H9 (cell line): Measurements from ENCODE around the gene PEPD. TPM values are rescaled to one million over a fixed set of nuclear protein-coding genes. Genes with fewer than 3 reads are reported as not detected.

Experiments used
- DNase-seq: peaks from one replicate; pipeline ENCODE4 v3.0.0-alpha.2; 2017
- H2AFZ ChIP-seq: one replicate; pipeline ENCODE4 v1.6.1; 2013; ENCODE audit warnings: mild to moderate bottlenecking, low read length, control low read depth, moderate library complexity
- H2AK5ac ChIP-seq: 2 replicates; pipeline ENCODE4 v1.6.1; 2013; ENCODE audit warnings: low read length, control low read depth, mixed read lengths; ENCODE audit not compliant: insufficient read length
- H2BK120ac ChIP-seq: one replicate; pipeline ENCODE4 v1.6.1; 2013; ENCODE audit warnings: low read depth, mild to moderate bottlenecking, low read length, control low read depth, inconsistent platforms; ENCODE audit not compliant: poor library complexity, severe bottlenecking
- H2BK12ac ChIP-seq: 2 replicates; pipeline ENCODE4 v1.6.1; 2013; ENCODE audit warnings: low read length, control low read depth, mixed read lengths, low read depth; ENCODE audit not compliant: insufficient read length
- H2BK15ac ChIP-seq: 2 replicates; pipeline ENCODE4 v1.6.1; 2013; ENCODE audit warnings: low read depth, low read length, control low read depth
- H2BK20ac ChIP-seq: one replicate; pipeline ENCODE4 v1.6.1; 2013; ENCODE audit warnings: low read depth, mild to moderate bottlenecking, low read length, control low read depth, inconsistent platforms; ENCODE audit not compliant: poor library complexity, severe bottlenecking
- H2BK5ac ChIP-seq: 2 replicates; pipeline ENCODE4 v1.6.1; 2013; ENCODE audit warnings: low read length, control low read depth, mixed read lengths; ENCODE audit not compliant: insufficient read length
- H3K14ac ChIP-seq: 2 replicates; pipeline ENCODE4 v1.6.1; 2013; ENCODE audit warnings: low read length, control low read depth; ENCODE audit not compliant: insufficient read depth
- H3K18ac ChIP-seq: 2 replicates; pipeline ENCODE4 v1.6.1; 2013; ENCODE audit warnings: low read depth, mild to moderate bottlenecking, mixed read lengths, low read length, control low read depth; ENCODE audit not compliant: insufficient read length
- H3K23ac ChIP-seq: 2 replicates; pipeline ENCODE4 v1.6.1; 2013; ENCODE audit warnings: low read length, control low read depth, mixed read lengths, low read depth; ENCODE audit not compliant: insufficient read length
- H3K23me2 ChIP-seq: 2 replicates; pipeline ENCODE4 v1.6.1; 2013; ENCODE audit warnings: low read depth, mild to moderate bottlenecking, mixed read lengths, low read length, control low read depth; ENCODE audit not compliant: insufficient read length, poor library complexity, severe bottlenecking
- H3K27ac ChIP-seq: 2 replicates; pipeline ENCODE4 v1.5.1; 2013; ENCODE audit warnings: low read length, control low read depth, mixed read lengths, low read depth; ENCODE audit not compliant: insufficient read length
- H3K27me3 ChIP-seq: 2 replicates; pipeline ENCODE4 v1.6.1; 2013; ENCODE audit warnings: low read length, control low read depth, inconsistent platforms; ENCODE audit not compliant: insufficient read depth
- H3K4ac ChIP-seq: 2 replicates; pipeline ENCODE4 v1.6.1; 2013; ENCODE audit warnings: low read depth, mild to moderate bottlenecking, control low read depth, inconsistent platforms, low read length, moderate library complexity
- H3K4me1 ChIP-seq: 2 replicates; pipeline ENCODE4 v1.6.1; 2013; ENCODE audit warnings: low read length, control low read depth, inconsistent platforms; ENCODE audit not compliant: insufficient read depth
- H3K4me2 ChIP-seq: 2 replicates; pipeline ENCODE4 v1.6.1; 2013; ENCODE audit warnings: low read length, control low read depth, mixed read lengths; ENCODE audit not compliant: insufficient read length, insufficient read depth
- H3K56ac ChIP-seq: 2 replicates; pipeline ENCODE4 v1.6.1; 2013; ENCODE audit warnings: low read depth, mild to moderate bottlenecking, mixed read lengths, low read length, control low read depth; ENCODE audit not compliant: insufficient read length
- H3K79me1 ChIP-seq: 2 replicates; pipeline ENCODE4 v1.6.1; 2013; ENCODE audit warnings: low read depth, mild to moderate bottlenecking, moderate library complexity, low read length, control low read depth, inconsistent platforms; ENCODE audit not compliant: insufficient read depth, poor library complexity, severe bottlenecking
- H3K79me2 ChIP-seq: 2 replicates; pipeline ENCODE4 v1.6.1; 2013; ENCODE audit warnings: low read length, control low read depth, inconsistent platforms; ENCODE audit not compliant: insufficient read depth
- H3K9ac ChIP-seq: 2 replicates; pipeline ENCODE4 v1.6.1; 2013; ENCODE audit warnings: low read length, control low read depth, mixed read lengths; ENCODE audit not compliant: insufficient read length; ENCODE audit errors: extremely low read depth
- H3K9me3 ChIP-seq: one replicate; pipeline ENCODE4 v1.6.1; 2013; ENCODE audit warnings: low read depth, low read length, inconsistent platforms; ENCODE audit not compliant: control insufficient read depth
- H3T11ph ChIP-seq: one replicate; pipeline ENCODE4 v1.6.1; 2013; ENCODE audit warnings: mild to moderate bottlenecking, low read length, control low read depth, inconsistent platforms
- H4K20me1 ChIP-seq: one replicate; pipeline ENCODE4 v1.6.1; 2013; ENCODE audit not compliant: control insufficient read depth, insufficient read length, insufficient read depth
- H4K5ac ChIP-seq: 2 replicates; pipeline ENCODE4 v1.6.1; 2013; ENCODE audit warnings: low read depth, mild to moderate bottlenecking, mixed read lengths, low read length, control low read depth; ENCODE audit not compliant: insufficient read length
- H4K8ac ChIP-seq: replicated peaks from 2 replicates; pipeline ENCODE4 v1.6.1; 2013; ENCODE audit warnings: low read length, control low read depth, mixed read lengths, low read depth; ENCODE audit not compliant: insufficient read length
- H4K91ac ChIP-seq: 2 replicates; pipeline ENCODE4 v1.6.1; 2013; ENCODE audit warnings: low read depth, mild to moderate bottlenecking, moderate library complexity, mixed read lengths, low read length, control low read depth; ENCODE audit not compliant: insufficient read length
- H3K27ac Mint-ChIP-seq, 3 experiments: 2 replicates in 2 of 3; 3 replicates in 1 of 3; pipeline ENCODE4 v1.8.0; 2020 to 2021; ENCODE audit warnings: mixed read lengths in 3 of 3, mild to moderate bottlenecking in 1 of 3, moderate library complexity in 1 of 3
- H3K27me3 Mint-ChIP-seq: 2 replicates; pipeline ENCODE4 v1.8.0; 2021; ENCODE audit warnings: low read depth, mild to moderate bottlenecking, moderate library complexity, mixed read lengths
- H3K36me3 Mint-ChIP-seq, 3 experiments: 2 replicates in 2 of 3; 3 replicates in 1 of 3; pipeline ENCODE4 v1.8.0; 2020 to 2021; ENCODE audit warnings: low read depth in 3 of 3, mixed read lengths in 3 of 3; ENCODE audit not compliant: insufficient read depth in 1 of 3
- H3K4me1 Mint-ChIP-seq, 2 experiments: 2 replicates each; pipeline ENCODE4 v1.8.0; 2020; ENCODE audit warnings: mixed read lengths in 2 of 2
- H3K4me3 Mint-ChIP-seq, 2 experiments: 2 replicates in 1 of 2; 3 replicates in 1 of 2; pipeline ENCODE4 v1.8.0; 2020 to 2021; ENCODE audit warnings: mild to moderate bottlenecking in 2 of 2, mixed read lengths in 2 of 2, moderate library complexity in 1 of 2
- H3K9me3 Mint-ChIP-seq, 2 experiments: 2 replicates in 1 of 2; 3 replicates in 1 of 2; pipeline ENCODE4 v1.8.0; 2020; ENCODE audit warnings: mild to moderate bottlenecking in 2 of 2, mixed read lengths in 2 of 2, moderate library complexity in 1 of 2
- WGBS: extraction: QIAGEN DNeasy Blood & Tissue Kit; methylation state at CpG from one replicate; pipeline ENCODE4 v1.1.7; 2013; ENCODE audit warnings: missing lambda C conversion rate, low lambda C conversion rate, mixed read lengths; ENCODE audit not compliant: insufficient read length; ENCODE audit errors: extremely low coverage; 5-methylcytosine and 5-hydroxymethylcytosine counted together
- total RNA-seq: library from RNA; stranded (reverse); gene quantifications from 2 replicates; pipeline ENCODE4 v1.2.1, GENCODE V29; 2021
- TF ChIP-seq, protein P1 (sequence below): fragments of 200-600 bp; sonication (generic); conservative IDR thresholded peaks from 3 replicates; pipeline ENCODE4 v1.8.0; 2021; ENCODE audit warnings: antibody characterized with exemption, mild to moderate bottlenecking

Gene PEPD
- total RNA-seq, 1 experiment from 2014 or later: 52.8 TPM

DNA sequence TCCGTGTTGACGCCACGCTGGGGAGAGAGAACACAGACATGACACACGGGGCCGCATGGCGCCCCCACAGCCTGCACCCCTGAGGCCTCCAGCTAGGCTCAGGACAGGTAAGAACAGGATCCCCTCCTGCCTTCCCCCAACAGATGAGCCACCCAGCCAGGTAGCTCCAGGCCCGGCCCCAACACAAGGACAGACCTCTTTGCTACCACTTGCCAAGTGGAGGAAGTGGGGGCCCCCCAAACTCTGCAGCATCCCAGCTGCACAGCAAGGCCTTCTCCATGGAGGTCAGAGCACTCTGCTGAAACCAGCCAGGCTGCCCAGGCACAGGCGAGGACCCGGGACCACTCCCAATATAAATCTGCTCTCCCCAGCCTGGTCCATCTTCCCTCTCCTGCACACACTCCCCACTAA, 31.5 kb downstream of the PEPD start:
- Histone ChIP-seq H4K8ac (no peak overlapping the region), H3K18ac (no peak overlapping the region), H4K91ac (no peak overlapping the region), H3T11ph (no peak overlapping the region), H2BK12ac (no peak overlapping the region), H2AFZ (no peak overlapping the region), H3K23me2 (no peaks in the 10 kb centered on the region), H2BK15ac (no peak overlapping the region), H2BK20ac (no peak overlapping the region), H3K4ac (no peak overlapping the region), H2BK5ac (no peak overlapping the region), H3K4me2 (no peak overlapping the region), H3K79me2 (no peaks in the 10 kb centered on the region), H3K56ac (no peak overlapping the region), H2AK5ac (no peak overlapping the region), H3K14ac (no peak overlapping the region), H3K23ac (no peak overlapping the region), H3K9ac (no peak overlapping the region), H3K79me1 (no peaks in the 10 kb centered on the region), H3K27ac (no peak overlapping the region), H4K5ac (no peak overlapping the region), H3K27me3 (no peaks in the 10 kb centered on the region), H3K4me1 (no peaks in the 10 kb centered on the region), H3K9me3 (no peaks in the 10 kb centered on the region), H2BK120ac (no peak overlapping the region), H4K20me1 (no peaks in the 10 kb centered on the region)
- H3K27me3 Mint-ChIP-seq: no peaks in the 10 kb centered on the region
- H3K4me1 Mint-ChIP-seq: no peaks in the 10 kb centered on the region
- no peak for DNase-seq
- no CpG with 5 or more reads among the region's 9 CpGs for WGBS
- peak overlapping the region in 1 of 3 experiments; percentile 75; a peak in 1 of 7 replicates for H3K27ac Mint-ChIP-seq
- peaks cover 0 to 1% (median 0%) of the 10 kb centered on the region in 3 experiments; a peak in 2 of 7 replicates for H3K36me3 Mint-ChIP-seq
- no peak overlapping the region for H3K4me3 Mint-ChIP-seq
- TF ChIP-seq, protein P1, sequence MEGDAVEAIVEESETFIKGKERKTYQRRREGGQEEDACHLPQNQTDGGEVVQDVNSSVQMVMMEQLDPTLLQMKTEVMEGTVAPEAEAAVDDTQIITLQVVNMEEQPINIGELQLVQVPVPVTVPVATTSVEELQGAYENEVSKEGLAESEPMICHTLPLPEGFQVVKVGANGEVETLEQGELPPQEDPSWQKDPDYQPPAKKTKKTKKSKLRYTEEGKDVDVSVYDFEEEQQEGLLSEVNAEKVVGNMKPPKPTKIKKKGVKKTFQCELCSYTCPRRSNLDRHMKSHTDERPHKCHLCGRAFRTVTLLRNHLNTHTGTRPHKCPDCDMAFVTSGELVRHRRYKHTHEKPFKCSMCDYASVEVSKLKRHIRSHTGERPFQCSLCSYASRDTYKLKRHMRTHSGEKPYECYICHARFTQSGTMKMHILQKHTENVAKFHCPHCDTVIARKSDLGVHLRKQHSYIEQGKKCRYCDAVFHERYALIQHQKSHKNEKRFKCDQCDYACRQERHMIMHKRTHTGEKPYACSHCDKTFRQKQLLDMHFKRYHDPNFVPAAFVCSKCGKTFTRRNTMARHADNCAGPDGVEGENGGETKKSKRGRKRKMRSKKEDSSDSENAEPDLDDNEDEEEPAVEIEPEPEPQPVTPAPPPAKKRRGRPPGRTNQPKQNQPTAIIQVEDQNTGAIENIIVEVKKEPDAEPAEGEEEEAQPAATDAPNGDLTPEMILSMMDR: no peak
- H3K9me3 Mint-ChIP-seq: no peaks in the 10 kb centered on the region
